CD4-positive, alpha-beta T cell (primary cell): Measurements from ENCODE around the gene MSH3. TPM values are rescaled to one million over a fixed set of nuclear protein-coding genes. Genes with fewer than 3 reads are reported as not detected.

Source experiments
- ATAC-seq: fragments of 200-7000 bp; cut with Tn5 transposase; one replicate; pipeline ENCODE4 v1.10.0; 2022; ENCODE audit warnings: mild to moderate bottlenecking; ENCODE audit not compliant: poor library complexity
- CTCF ChIA-PET: fragments of 350-600 bp; sonication (Branson Sonifier 250); formaldehyde crosslinking; loops from one replicate; lab custom pipeline; 2021; ENCODE audit warnings: antibody characterized with exemption, inconsistent platforms; lab: Charles Lee
- POLR2A ChIA-PET: fragments of 350-600 bp; sonication (Branson Sonifier 250); formaldehyde crosslinking; loops from one replicate; lab custom pipeline; 2021; ENCODE audit warnings: antibody characterized with exemption, inconsistent platforms; lab: Charles Lee
- DNase-seq, 14 experiments: peaks; one replicate each; pipeline ENCODE4 v3.0.0-alpha.2; 2013 to 2020; ENCODE audit warnings: mixed read lengths in 2 of 14
- H3K27ac ChIP-seq, 2 donors: one replicate each; pipeline versions ENCODE4 v1.5.1 to v1.7.0; 2013; ENCODE audit warnings: low read length in 2 of 2, low read depth in 1 of 2, mild to moderate bottlenecking in 1 of 2
- H3K27me3 ChIP-seq, 2 experiments: 1 replicate in 1 of 2; 2 replicates in 1 of 2; pipeline versions ENCODE4 v1.6.1 to v1.7.0; 2013; ENCODE audit warnings: low read length in 2 of 2, control low read depth in 1 of 2, mild to moderate bottlenecking in 1 of 2, moderate library complexity in 1 of 2; ENCODE audit not compliant: insufficient read depth in 2 of 2, control insufficient read depth in 1 of 2
- H3K36me3 ChIP-seq: one replicate; pipeline ENCODE4 v1.6.1; 2013; ENCODE audit warnings: low read length, control low read depth; ENCODE audit not compliant: insufficient read depth
- H3K4me1 ChIP-seq: one replicate; pipeline ENCODE4 v1.6.1; 2013; ENCODE audit warnings: low read length, control low read depth; ENCODE audit not compliant: insufficient read depth
- H3K4me3 ChIP-seq: one replicate; pipeline ENCODE4 v1.5.1; 2013; ENCODE audit warnings: mild to moderate bottlenecking, low read length, moderate library complexity
- H3K9me3 ChIP-seq, 2 experiments: 1 replicate in 1 of 2; 2 replicates in 1 of 2; pipeline versions ENCODE4 v1.6.1 to v1.7.0; 2013; ENCODE audit warnings: low read length in 2 of 2, mild to moderate bottlenecking in 2 of 2, control low read depth in 1 of 2, moderate library complexity in 1 of 2; ENCODE audit not compliant: control insufficient read depth in 1 of 2, insufficient read depth in 1 of 2
- H3K27ac Mint-ChIP-seq: one replicate; pipeline ENCODE4 v1.8.0; 2020; ENCODE audit warnings: mixed read lengths
- H3K27me3 Mint-ChIP-seq: one replicate; pipeline ENCODE4 v1.8.0; 2021; ENCODE audit warnings: mixed read lengths
- H3K36me3 Mint-ChIP-seq: one replicate; pipeline ENCODE4 v1.8.0; 2021; ENCODE audit warnings: low read depth, mixed read lengths
- H3K4me1 Mint-ChIP-seq: one replicate; pipeline ENCODE4 v1.8.0; 2021; ENCODE audit warnings: low read depth, mixed read lengths
- H3K4me3 Mint-ChIP-seq: one replicate; pipeline ENCODE4 v1.8.0; 2020; ENCODE audit warnings: mild to moderate bottlenecking, mixed read lengths
- H3K9me3 Mint-ChIP-seq: one replicate; pipeline ENCODE4 v1.8.0; 2020; ENCODE audit warnings: mixed read lengths
- intact Hi-C, 2 experiments: fragments of 100-400 bp; cut with DNase I in 1 of 2; cut with micrococcal nuclease in 1 of 2; formaldehyde crosslinking; loops; one replicate each; pipeline versions ENCODE4 v1.15.1 to v1.9.0; 2023 to 2025; cut with DNase I, micrococcal nuclease
- total RNA-seq, 174 experiments: library from RNA in 2 of 174; stranded (reverse) in 2 of 174; gene quantifications; one replicate each; pipeline ENCODE4 v1.2.3 and lab custom pipeline; 2021 to 2026
- TF ChIP-seq, protein P1 (sequence below): fragments of 200-600 bp; IDR thresholded peaks from one replicate; pipeline ENCODE4 v1.8.0; 2022; ENCODE audit warnings: antibody characterized with exemption, mild to moderate bottlenecking

Gene MSH3
- total RNA-seq, 2 experiments from 2014 or later: 11.3 to 13.0 TPM

DNA sequence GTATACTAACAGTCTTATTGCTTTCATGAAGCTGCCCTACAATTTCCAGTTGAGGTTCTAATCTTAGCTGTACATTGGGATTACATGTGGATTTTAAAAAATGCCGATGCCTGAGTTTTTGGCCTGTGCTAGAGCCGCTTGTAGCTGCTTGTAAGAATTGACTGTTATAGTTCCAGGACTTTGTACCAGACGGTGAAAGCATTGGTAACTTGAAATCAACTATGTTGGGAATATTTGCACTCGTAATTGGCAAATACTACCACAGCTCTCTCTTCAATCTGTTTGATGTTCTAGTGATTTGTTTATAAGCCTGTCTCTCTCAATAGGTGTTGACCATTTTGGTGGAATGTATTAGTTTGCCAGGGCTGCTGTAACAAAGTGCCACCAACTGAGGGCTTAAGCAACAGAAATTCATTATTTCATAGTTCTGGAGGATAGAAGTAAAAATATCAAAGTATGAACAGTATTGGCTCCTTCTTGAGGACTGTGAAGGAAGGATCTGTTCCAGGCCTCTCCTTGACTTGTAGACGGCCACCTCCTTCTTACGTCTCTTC, 50.8 kb downstream of the MSH3 start:
- POLR2A ChIA-PET: no interaction called here
- peaks cover 19% of the 10 kb centered on the region for H3K36me3 ChIP-seq
- ATAC-seq (no peak), DNase-seq (no peak)
- Mint-ChIP-seq H3K4me1 (peaks cover 35% of the 10 kb centered on the region), H3K4me3 (no peak overlapping the region), H3K27ac (no peak overlapping the region), H3K9me3 (no peaks in the 10 kb centered on the region), H3K27me3 (no peaks in the 10 kb centered on the region), H3K36me3 (peaks cover 75% of the 10 kb centered on the region)
- intact Hi-C loops: no loop called here
- no peaks in the 10 kb centered on the region for H3K27me3 ChIP-seq
- no peaks in the 10 kb centered on the region for H3K9me3 ChIP-seq
- CTCF ChIA-PET: no interaction called here
- TF ChIP-seq, protein P1, sequence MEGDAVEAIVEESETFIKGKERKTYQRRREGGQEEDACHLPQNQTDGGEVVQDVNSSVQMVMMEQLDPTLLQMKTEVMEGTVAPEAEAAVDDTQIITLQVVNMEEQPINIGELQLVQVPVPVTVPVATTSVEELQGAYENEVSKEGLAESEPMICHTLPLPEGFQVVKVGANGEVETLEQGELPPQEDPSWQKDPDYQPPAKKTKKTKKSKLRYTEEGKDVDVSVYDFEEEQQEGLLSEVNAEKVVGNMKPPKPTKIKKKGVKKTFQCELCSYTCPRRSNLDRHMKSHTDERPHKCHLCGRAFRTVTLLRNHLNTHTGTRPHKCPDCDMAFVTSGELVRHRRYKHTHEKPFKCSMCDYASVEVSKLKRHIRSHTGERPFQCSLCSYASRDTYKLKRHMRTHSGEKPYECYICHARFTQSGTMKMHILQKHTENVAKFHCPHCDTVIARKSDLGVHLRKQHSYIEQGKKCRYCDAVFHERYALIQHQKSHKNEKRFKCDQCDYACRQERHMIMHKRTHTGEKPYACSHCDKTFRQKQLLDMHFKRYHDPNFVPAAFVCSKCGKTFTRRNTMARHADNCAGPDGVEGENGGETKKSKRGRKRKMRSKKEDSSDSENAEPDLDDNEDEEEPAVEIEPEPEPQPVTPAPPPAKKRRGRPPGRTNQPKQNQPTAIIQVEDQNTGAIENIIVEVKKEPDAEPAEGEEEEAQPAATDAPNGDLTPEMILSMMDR: no peak
- no peak overlapping the region for H3K4me3 ChIP-seq
- peaks cover 10% of the 10 kb centered on the region for H3K4me1 ChIP-seq
- H3K27ac ChIP-seq: no peak overlapping the region

DNA sequence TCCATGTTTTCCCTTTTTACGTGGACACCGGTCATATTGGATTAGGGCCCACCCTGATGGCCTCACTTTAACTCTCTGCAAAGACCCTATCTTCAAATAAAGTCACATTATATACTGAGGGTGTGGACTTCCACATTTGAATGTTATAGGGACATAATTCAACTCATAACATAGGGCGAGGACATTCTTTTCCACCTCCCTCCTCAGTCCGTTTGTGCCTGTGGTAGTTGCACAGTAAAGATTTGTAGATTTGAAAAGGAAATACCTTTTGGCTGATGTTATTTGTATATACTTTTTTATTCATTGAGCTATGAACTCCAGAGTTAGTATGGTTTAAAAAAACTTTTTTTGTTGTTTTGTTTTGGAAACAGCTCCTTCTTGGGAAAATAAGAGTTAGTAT, 51.3 kb downstream of the MSH3 start:
- Histone ChIP-seq H3K36me3 (peaks cover 19% of the 10 kb centered on the region), H3K27ac (no peak overlapping the region), H3K9me3 (no peaks in the 10 kb centered on the region), H3K4me3 (no peak overlapping the region), H3K4me1 (peaks cover 10% of the 10 kb centered on the region), H3K27me3 (no peaks in the 10 kb centered on the region)
- H3K36me3 Mint-ChIP-seq: peaks cover 75% of the 10 kb centered on the region
- no peaks in the 10 kb centered on the region for H3K27me3 Mint-ChIP-seq
- CTCF ChIA-PET: no interaction called here
- POLR2A ChIA-PET: no interaction called here
- H3K4me3 Mint-ChIP-seq: no peak overlapping the region
- TF ChIP-seq, protein P1: no peak
- H3K27ac Mint-ChIP-seq: no peak overlapping the region
- DNase-seq: no peak
- H3K9me3 Mint-ChIP-seq: no peaks in the 10 kb centered on the region
- intact Hi-C loops: no loop called here
- ATAC-seq: no peak
- H3K4me1 Mint-ChIP-seq: peaks cover 38% of the 10 kb centered on the region

DNA sequence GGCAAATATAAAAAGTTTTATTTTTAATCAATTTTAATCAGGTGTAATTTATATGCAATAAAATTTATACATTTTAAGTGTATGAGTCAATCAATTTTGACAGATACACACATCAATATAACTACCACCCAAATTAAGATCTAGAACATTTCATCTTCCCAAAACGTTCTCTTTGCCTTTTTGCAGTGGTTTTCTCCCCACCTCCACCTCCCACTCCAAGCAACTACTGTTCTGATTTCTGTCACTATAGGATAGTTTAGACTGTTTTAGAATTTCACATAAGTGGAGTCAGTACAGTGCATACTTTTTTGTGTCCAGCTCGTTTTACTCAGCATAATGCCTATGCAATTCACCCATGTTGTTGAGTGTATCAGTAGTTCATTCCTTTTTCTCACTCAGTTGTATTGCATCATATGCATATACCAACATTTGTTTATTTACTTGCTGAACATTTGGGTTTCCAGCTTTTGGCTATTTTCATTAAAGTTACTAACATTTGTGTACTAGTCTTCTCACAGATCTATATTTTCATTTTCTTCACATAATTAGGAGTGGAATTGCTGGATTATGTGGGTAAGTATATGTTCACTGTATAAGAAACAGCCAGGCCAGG, 52.5 kb downstream of the MSH3 start:
- Histone ChIP-seq H3K27me3 (no peaks in the 10 kb centered on the region), H3K27ac (no peak overlapping the region), H3K9me3 (no peaks in the 10 kb centered on the region), H3K36me3 (peaks cover 11% of the 10 kb centered on the region), H3K4me1 (peaks cover 10% of the 10 kb centered on the region), H3K4me3 (no peak overlapping the region)
- no peak overlapping the region for H3K27ac Mint-ChIP-seq
- CTCF ChIA-PET: no interaction called here
- peaks cover 34% of the 10 kb centered on the region for H3K4me1 Mint-ChIP-seq
- no peaks in the 10 kb centered on the region for H3K27me3 Mint-ChIP-seq
- no peak overlapping the region for H3K4me3 Mint-ChIP-seq
- H3K36me3 Mint-ChIP-seq: peaks cover 77% of the 10 kb centered on the region
- intact Hi-C loops: no loop called here
- ATAC-seq (no peak), DNase-seq (no peak)
- TF ChIP-seq, protein P1: no peak
- H3K9me3 Mint-ChIP-seq: no peaks in the 10 kb centered on the region
- POLR2A ChIA-PET: interaction anchor here (0.6 kb wide), 1 partner anchor 12 kb away, joined by 3 read pairs; no protein-coding TSS in a partner anchor
